Endodermal cell (in vitro differentiated cells): Measurements from ENCODE around the gene TREML2. TPM values are rescaled to one million over a fixed set of nuclear protein-coding genes. Genes with fewer than 3 reads are reported as not detected.

Experiments
- DNase-seq: peaks from one replicate; pipeline ENCODE4 v3.0.0-alpha.2; 2017
- H3K27ac ChIP-seq: 2 replicates; pipeline ENCODE4 v1.5.1; 2013; ENCODE audit warnings: mild to moderate bottlenecking, low read depth, low read length, moderate library complexity
- H3K27me3 ChIP-seq: 2 replicates; pipeline ENCODE4 v1.6.1; 2013; ENCODE audit warnings: mild to moderate bottlenecking, low read length, moderate library complexity; ENCODE audit not compliant: insufficient read depth, control insufficient read depth, poor library complexity, severe bottlenecking
- H3K36me3 ChIP-seq: 2 replicates; pipeline ENCODE4 v1.7.0; 2013; ENCODE audit warnings: mild to moderate bottlenecking, low read length, moderate library complexity; ENCODE audit not compliant: control insufficient read depth, insufficient read depth
- H3K4me1 ChIP-seq: one replicate; pipeline ENCODE4 v1.7.0; 2013; ENCODE audit warnings: low read length; ENCODE audit not compliant: control insufficient read depth, insufficient read depth
- H3K4me3 ChIP-seq: 2 replicates; pipeline ENCODE4 v1.5.1; 2013; ENCODE audit warnings: mild to moderate bottlenecking, low read length, moderate library complexity
- H3K9ac ChIP-seq: 2 replicates; pipeline ENCODE4 v1.6.1; 2013; ENCODE audit warnings: mild to moderate bottlenecking, low read length, moderate library complexity; ENCODE audit not compliant: poor library complexity, severe bottlenecking; ENCODE audit errors: extremely low read depth
- H3K9me3 ChIP-seq: 2 replicates; pipeline ENCODE4 v1.6.1; 2013; ENCODE audit warnings: mild to moderate bottlenecking, low read length, moderate library complexity; ENCODE audit not compliant: control insufficient read depth
- H3K27ac Mint-ChIP-seq: 2 replicates; pipeline ENCODE4 v1.8.0; 2020; ENCODE audit warnings: mixed read lengths
- H3K27me3 Mint-ChIP-seq: 2 replicates; pipeline ENCODE4 v1.8.0; 2021; ENCODE audit warnings: mild to moderate bottlenecking, mixed read lengths; ENCODE audit not compliant: insufficient read depth
- H3K36me3 Mint-ChIP-seq: 2 replicates; pipeline ENCODE4 v1.8.0; 2020; ENCODE audit warnings: low read depth, mixed read lengths
- H3K4me1 Mint-ChIP-seq: 2 replicates; pipeline ENCODE4 v1.8.0; 2020; ENCODE audit warnings: mixed read lengths
- H3K4me3 Mint-ChIP-seq: 2 replicates; pipeline ENCODE4 v1.8.0; 2020; ENCODE audit warnings: mild to moderate bottlenecking, moderate library complexity, mixed read lengths
- H3K9me3 Mint-ChIP-seq: 2 replicates; pipeline ENCODE4 v1.8.0; 2020; ENCODE audit warnings: mild to moderate bottlenecking, mixed read lengths
- WGBS, 2 experiments: methylation state at CpG; one replicate each; pipeline versions ENCODE4 v1.1.5 to v1.1.7; 2013; ENCODE audit warnings: missing lambda C conversion rate in 2 of 2, mixed read lengths in 1 of 2; ENCODE audit not compliant: insufficient coverage in 1 of 2, insufficient read length in 1 of 2; 5-methylcytosine and 5-hydroxymethylcytosine counted together
- total RNA-seq, 2 donors: library from RNA; stranded (reverse); fragmentation: NEBNext Ultra II Directional in 1 of 2; extraction: Animal tissue kit (Norgen Biotek cat#: 25700) in 1 of 2; gene quantifications; 2 replicates in 1 of 2; 3 replicates in 1 of 2; pipeline ENCODE4 v1.2.1, GENCODE V29; 2021
- TF ChIP-seq, protein P1 (sequence below): fragments of 200-600 bp; sonication (generic); conservative IDR thresholded peaks from 2 replicates; pipeline ENCODE4 v1.5.0; 2021; ENCODE audit warnings: antibody characterized with exemption, mild to moderate bottlenecking

Gene TREML2
- total RNA-seq, 2 donors from 2014 or later = not detected

DNA sequence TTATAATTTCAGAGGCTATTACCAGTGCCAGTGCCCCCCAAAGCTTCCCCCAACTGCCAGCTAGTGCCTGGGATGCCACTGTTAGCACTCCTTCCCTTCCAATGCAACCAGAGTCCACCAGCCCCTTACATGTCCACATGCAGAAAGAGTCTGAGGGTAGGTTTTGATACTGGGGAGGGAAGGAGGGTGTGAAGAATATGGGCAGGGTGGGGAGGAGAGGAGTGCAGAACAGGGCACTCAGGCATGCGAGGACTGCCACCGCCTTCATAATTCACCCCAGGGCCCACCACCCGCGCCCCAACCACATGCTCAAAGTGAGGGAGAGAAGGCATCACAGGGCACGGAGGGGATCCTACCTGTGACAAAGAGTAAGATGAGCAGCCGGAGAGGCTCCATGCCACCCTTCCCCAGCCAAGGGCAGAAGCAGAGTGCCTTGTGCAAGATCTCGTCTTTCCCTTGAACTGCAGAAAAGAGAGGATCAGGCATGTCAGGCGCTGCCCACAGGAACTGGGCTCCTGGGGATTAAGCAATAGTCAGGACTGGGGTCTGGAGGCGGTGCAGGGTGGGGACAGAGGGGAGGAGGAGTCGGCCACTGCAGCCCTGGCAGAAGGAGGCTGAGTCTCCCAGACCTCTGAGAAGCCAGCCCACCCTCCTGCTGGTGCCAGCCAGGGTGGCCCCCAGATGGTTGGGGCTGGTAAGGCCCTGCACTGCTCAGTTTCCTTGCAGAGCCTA is 38.1 kb downstream of the TREML2 start, which contains the start of gene TREM2:
Gene TREM2, minus strand, starts transcription at position 430 of the 732 bp plus-strand sequence. Its CDS starts 34 bp downstream, at position 396.
- no peaks in the 10 kb centered on the region for H3K9me3 Mint-ChIP-seq
- WGBS, 2 experiments = 88 to 95% methylated on average over 7 to 10 of the region's 10 CpGs
- no peak within 1 kb of the TSS for H3K4me3 Mint-ChIP-seq
- no peaks in the 10 kb centered on the region for H3K4me1 Mint-ChIP-seq
- H3K9ac ChIP-seq = no peak within 1 kb of the TSS
- H3K4me3 ChIP-seq = no peak within 1 kb of the TSS
- DNase-seq = no peak
- H3K36me3 Mint-ChIP-seq = no peaks in the 10 kb centered on the region
- H3K27me3 ChIP-seq = no peaks in the 10 kb centered on the region
- no peaks in the 10 kb centered on the region for H3K36me3 ChIP-seq
- H3K27ac ChIP-seq = no peak within 1 kb of the TSS
- H3K27ac Mint-ChIP-seq = no peak within 1 kb of the TSS
- H3K27me3 Mint-ChIP-seq = peaks cover 9% of the 10 kb centered on the region
- H3K4me1 ChIP-seq = no peaks in the 10 kb centered on the region
- H3K9me3 ChIP-seq = no peaks in the 10 kb centered on the region
- TF ChIP-seq, protein P1, sequence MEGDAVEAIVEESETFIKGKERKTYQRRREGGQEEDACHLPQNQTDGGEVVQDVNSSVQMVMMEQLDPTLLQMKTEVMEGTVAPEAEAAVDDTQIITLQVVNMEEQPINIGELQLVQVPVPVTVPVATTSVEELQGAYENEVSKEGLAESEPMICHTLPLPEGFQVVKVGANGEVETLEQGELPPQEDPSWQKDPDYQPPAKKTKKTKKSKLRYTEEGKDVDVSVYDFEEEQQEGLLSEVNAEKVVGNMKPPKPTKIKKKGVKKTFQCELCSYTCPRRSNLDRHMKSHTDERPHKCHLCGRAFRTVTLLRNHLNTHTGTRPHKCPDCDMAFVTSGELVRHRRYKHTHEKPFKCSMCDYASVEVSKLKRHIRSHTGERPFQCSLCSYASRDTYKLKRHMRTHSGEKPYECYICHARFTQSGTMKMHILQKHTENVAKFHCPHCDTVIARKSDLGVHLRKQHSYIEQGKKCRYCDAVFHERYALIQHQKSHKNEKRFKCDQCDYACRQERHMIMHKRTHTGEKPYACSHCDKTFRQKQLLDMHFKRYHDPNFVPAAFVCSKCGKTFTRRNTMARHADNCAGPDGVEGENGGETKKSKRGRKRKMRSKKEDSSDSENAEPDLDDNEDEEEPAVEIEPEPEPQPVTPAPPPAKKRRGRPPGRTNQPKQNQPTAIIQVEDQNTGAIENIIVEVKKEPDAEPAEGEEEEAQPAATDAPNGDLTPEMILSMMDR = no peak

DNA sequence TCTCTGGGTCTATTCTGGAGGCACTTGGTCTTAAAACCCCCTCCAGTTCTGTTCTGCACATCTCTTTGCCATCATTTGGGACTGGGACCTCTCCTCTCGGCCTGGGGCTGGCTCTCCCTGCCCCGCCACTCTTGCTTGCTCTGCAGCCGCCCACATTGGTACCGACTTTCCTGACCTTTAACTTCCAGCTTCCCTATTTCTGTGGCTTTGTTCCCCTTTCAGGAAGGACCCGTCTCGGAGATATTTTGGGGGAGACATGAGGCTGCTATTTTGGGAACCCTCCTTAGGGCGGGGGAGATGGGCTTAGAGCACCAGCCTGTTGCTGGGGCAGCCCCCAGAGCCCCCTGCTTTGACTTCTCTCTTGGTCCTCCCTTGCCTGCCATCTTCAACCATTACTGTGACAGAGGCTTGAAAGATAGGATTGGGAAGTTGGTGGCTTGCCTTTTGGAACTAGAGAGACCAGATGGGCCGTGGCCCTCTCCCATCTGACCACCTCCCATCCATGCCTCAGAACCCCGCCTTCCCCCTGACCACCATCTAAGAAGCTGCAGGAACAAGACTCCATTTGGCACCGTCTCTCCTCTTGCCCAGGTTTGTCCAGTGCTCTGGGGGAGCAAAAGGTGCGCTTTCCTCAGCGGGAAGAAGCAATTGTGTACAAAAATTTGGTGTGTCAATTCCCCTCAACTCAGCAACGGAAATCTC is 38.9 kb downstream of the TREML2 start:
- Mint-ChIP-seq H3K9me3 (no peaks in the 10 kb centered on the region), H3K4me1 (no peaks in the 10 kb centered on the region), H3K27ac (no peak overlapping the region), H3K36me3 (no peaks in the 10 kb centered on the region), H3K27me3 (peaks cover 13% of the 10 kb centered on the region), H3K4me3 (no peak overlapping the region)
- no peak for DNase-seq
- Histone ChIP-seq H3K27me3 (no peaks in the 10 kb centered on the region), H3K9me3 (no peaks in the 10 kb centered on the region), H3K36me3 (no peaks in the 10 kb centered on the region), H3K27ac (no peak overlapping the region), H3K4me3 (no peak overlapping the region), H3K4me1 (no peaks in the 10 kb centered on the region), H3K9ac (no peak overlapping the region)
- TF ChIP-seq, protein P1 = no peak
- 93 to 94% methylated on average over 5 to 13 of the region's 13 CpGs for WGBS, 2 experiments

DNA sequence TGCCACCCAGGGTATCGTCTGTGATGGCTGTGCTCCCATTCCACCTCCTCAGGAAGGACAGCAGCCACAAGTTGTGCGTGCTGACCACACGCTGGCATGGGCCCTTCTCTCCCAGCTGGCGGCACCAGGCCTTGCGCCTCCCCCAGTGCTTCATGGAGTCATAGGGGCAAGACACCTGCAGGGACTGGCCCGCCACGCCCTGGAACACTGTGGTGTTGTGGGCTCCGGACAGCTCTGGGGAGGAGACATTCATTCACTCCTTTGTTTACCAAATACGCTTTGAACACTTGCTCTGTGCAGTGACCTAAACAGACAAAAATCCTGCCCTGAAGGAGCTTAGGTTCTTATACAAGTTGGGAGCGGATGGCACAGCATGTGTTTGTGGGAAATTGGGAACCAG is 39.6 kb downstream of the TREML2 start:
- no peak for DNase-seq
- Mint-ChIP-seq H3K27me3 (peaks cover 13% of the 10 kb centered on the region), H3K9me3 (no peaks in the 10 kb centered on the region), H3K4me3 (no peak overlapping the region), H3K4me1 (no peaks in the 10 kb centered on the region), H3K27ac (no peak overlapping the region), H3K36me3 (no peaks in the 10 kb centered on the region)
- H3K36me3 ChIP-seq = no peaks in the 10 kb centered on the region
- no peak overlapping the region for H3K27ac ChIP-seq
- H3K9me3 ChIP-seq = no peaks in the 10 kb centered on the region
- H3K4me3 ChIP-seq = no peak overlapping the region
- no peaks in the 10 kb centered on the region for H3K27me3 ChIP-seq
- WGBS, 2 experiments = 95 to 100% methylated on average over 5 to 10 of the region's 10 CpGs
- TF ChIP-seq, protein P1 = no peak
- H3K9ac ChIP-seq = no peak overlapping the region
- H3K4me1 ChIP-seq = no peaks in the 10 kb centered on the region
